Large intestine (tissue), 12 donors: Measurements from ENCODE around the gene CNPY2. TPM values are rescaled to one million over a fixed set of nuclear protein-coding genes. Genes with fewer than 3 reads are reported as not detected.

Experiments used
- DNase-seq, 2 donors: peaks; one replicate each; pipeline versions ENCODE4 v3.0.0 to v3.0.0-alpha.2; 2013
- H3K27ac ChIP-seq: one replicate; pipeline ENCODE4 v1.5.1; 2013; ENCODE audit warnings: low read length
- H3K27me3 ChIP-seq: 2 replicates; pipeline ENCODE4 v1.6.1; 2013; ENCODE audit warnings: low read length; ENCODE audit not compliant: control insufficient read depth, insufficient read depth
- H3K36me3 ChIP-seq: 2 replicates; pipeline ENCODE4 v1.6.1; 2013; ENCODE audit warnings: low read length; ENCODE audit not compliant: control insufficient read depth, insufficient read depth
- H3K4me1 ChIP-seq: one replicate; pipeline ENCODE4 v1.6.1; 2013; ENCODE audit warnings: low read length; ENCODE audit not compliant: control insufficient read depth, insufficient read depth
- H3K4me3 ChIP-seq: one replicate; pipeline ENCODE4 v1.5.1; 2013; ENCODE audit warnings: low read length
- H3K9me3 ChIP-seq: one replicate; pipeline ENCODE4 v1.6.1; 2013; ENCODE audit warnings: mild to moderate bottlenecking, low read depth, low read length, moderate library complexity; ENCODE audit not compliant: control insufficient read depth
- WGBS: methylation state at CpG from one replicate; pipeline ENCODE4 v1.1.5; 2013; ENCODE audit warnings: low lambda C conversion rate; ENCODE audit not compliant: insufficient coverage; 5-methylcytosine and 5-hydroxymethylcytosine counted together
- long read RNA-seq, 11 donors: transcript quantifications; one replicate each; lab custom pipeline, GENCODE V29; 2026
- polyA plus RNA-seq: library from polyadenylated mRNA; unstranded; fragments of 120-200 nt; gene quantifications from one replicate; pipeline ENCODE4 v1.2.1, GENCODE V29; 2013

CNPY2 gene
- polyA plus RNA-seq, result 179 TPM
- long read RNA-seq, donor 1, transcript CNPY2-201 (6 exons, 1,214 nt), result major isoform, 53 of 75 reads
- long read RNA-seq, donor 1, transcript CNPY2-206 (3 exons, 817 nt), result minor isoform, 10 of 75 reads
- long read RNA-seq, donor 1, partial matches to known transcripts, result 7 of 75 reads
- long read RNA-seq, donor 1, other reads (novel, unspliced or antisense), result 0 of 75 reads
- long read RNA-seq, donor 2, transcript CNPY2-201 (6 exons, 1,214 nt), result major isoform, 90 of 164 reads
- long read RNA-seq, donor 2, transcript CNPY2-204 (3 exons, 984 nt), result minor isoform, 10 of 164 reads
- long read RNA-seq, donor 2, transcript CNPY2-206 (3 exons, 817 nt), result minor isoform, 30 of 164 reads
- long read RNA-seq, donor 2, partial matches to known transcripts, result 30 of 164 reads
- long read RNA-seq, donor 2, other reads (novel, unspliced or antisense), result 0 of 164 reads
- long read RNA-seq, donor 3, result 0 reads
- long read RNA-seq, donor 4, transcript CNPY2-201 (6 exons, 1,214 nt), result major isoform, 10 of 14 reads
- long read RNA-seq, donor 4, partial matches to known transcripts, result 0 of 14 reads
- long read RNA-seq, donor 4, other reads (novel, unspliced or antisense), result 0 of 14 reads
- long read RNA-seq, donor 5, transcript CNPY2-206 (3 exons, 817 nt), result minor isoform, 12 of 68 reads
- long read RNA-seq, donor 5, transcript CNPY2-201 (6 exons, 1,214 nt), result major isoform, 43 of 68 reads
- long read RNA-seq, donor 5, partial matches to known transcripts, result 8 of 68 reads
- long read RNA-seq, donor 5, other reads (novel, unspliced or antisense), result 0 of 68 reads
- long read RNA-seq, donor 6, transcript CNPY2-201 (6 exons, 1,214 nt), result major isoform, 86 of 125 reads
- long read RNA-seq, donor 6, transcript CNPY2-204 (3 exons, 984 nt), result minor isoform, 10 of 125 reads
- long read RNA-seq, donor 6, transcript CNPY2-206 (3 exons, 817 nt), result minor isoform, 7 of 125 reads
- long read RNA-seq, donor 6, partial matches to known transcripts, result 21 of 125 reads
- long read RNA-seq, donor 6, other reads (novel, unspliced or antisense), result 0 of 125 reads
- long read RNA-seq, donor 7, transcript CNPY2-201 (6 exons, 1,214 nt), result major isoform, 27 of 40 reads
- long read RNA-seq, donor 7, transcript CNPY2-206 (3 exons, 817 nt), result minor isoform, 9 of 40 reads
- long read RNA-seq, donor 7, partial matches to known transcripts, result 0 of 40 reads
- long read RNA-seq, donor 7, other reads (novel, unspliced or antisense), result 0 of 40 reads
- long read RNA-seq, donor 8, transcript CNPY2-201 (6 exons, 1,214 nt), result major isoform, 118 of 189 reads
- long read RNA-seq, donor 8, transcript CNPY2-206 (3 exons, 817 nt), result minor isoform, 30 of 189 reads
- long read RNA-seq, donor 8, transcript CNPY2-202 (2 exons, 670 nt), result minor isoform, 5 of 189 reads
- long read RNA-seq, donor 8, transcript CNPY2-204 (3 exons, 984 nt), result minor isoform, 5 of 189 reads
- long read RNA-seq, donor 8, partial matches to known transcripts, result 31 of 189 reads
- long read RNA-seq, donor 8, other reads (novel, unspliced or antisense), result 0 of 189 reads
- long read RNA-seq, donor 9, transcript CNPY2-206 (3 exons, 817 nt), result minor isoform, 12 of 155 reads
- long read RNA-seq, donor 9, transcript CNPY2-201 (6 exons, 1,214 nt), result major isoform, 100 of 155 reads
- long read RNA-seq, donor 9, transcript CNPY2-204 (3 exons, 984 nt), result minor isoform, 6 of 155 reads
- long read RNA-seq, donor 9, partial matches to known transcripts, result 22 of 155 reads
- long read RNA-seq, donor 9, other reads (novel, unspliced or antisense), result 13 of 155 reads
- long read RNA-seq, donor 10, transcript CNPY2-201 (6 exons, 1,214 nt), result major isoform, 113 of 164 reads
- long read RNA-seq, donor 10, transcript CNPY2-206 (3 exons, 817 nt), result minor isoform, 19 of 164 reads
- long read RNA-seq, donor 10, transcript CNPY2-204 (3 exons, 984 nt), result minor isoform, 13 of 164 reads
- long read RNA-seq, donor 10, partial matches to known transcripts, result 15 of 164 reads
- long read RNA-seq, donor 10, other reads (novel, unspliced or antisense), result 0 of 164 reads
- long read RNA-seq, donor 11, transcript CNPY2-204 (3 exons, 984 nt), result minor isoform, 10 of 119 reads
- long read RNA-seq, donor 11, transcript CNPY2-206 (3 exons, 817 nt), result minor isoform, 17 of 119 reads
- long read RNA-seq, donor 11, transcript CNPY2-201 (6 exons, 1,214 nt), result major isoform, 80 of 119 reads
- long read RNA-seq, donor 11, partial matches to known transcripts, result 11 of 119 reads
- long read RNA-seq, donor 11, other reads (novel, unspliced or antisense), result 0 of 119 reads

DNA sequence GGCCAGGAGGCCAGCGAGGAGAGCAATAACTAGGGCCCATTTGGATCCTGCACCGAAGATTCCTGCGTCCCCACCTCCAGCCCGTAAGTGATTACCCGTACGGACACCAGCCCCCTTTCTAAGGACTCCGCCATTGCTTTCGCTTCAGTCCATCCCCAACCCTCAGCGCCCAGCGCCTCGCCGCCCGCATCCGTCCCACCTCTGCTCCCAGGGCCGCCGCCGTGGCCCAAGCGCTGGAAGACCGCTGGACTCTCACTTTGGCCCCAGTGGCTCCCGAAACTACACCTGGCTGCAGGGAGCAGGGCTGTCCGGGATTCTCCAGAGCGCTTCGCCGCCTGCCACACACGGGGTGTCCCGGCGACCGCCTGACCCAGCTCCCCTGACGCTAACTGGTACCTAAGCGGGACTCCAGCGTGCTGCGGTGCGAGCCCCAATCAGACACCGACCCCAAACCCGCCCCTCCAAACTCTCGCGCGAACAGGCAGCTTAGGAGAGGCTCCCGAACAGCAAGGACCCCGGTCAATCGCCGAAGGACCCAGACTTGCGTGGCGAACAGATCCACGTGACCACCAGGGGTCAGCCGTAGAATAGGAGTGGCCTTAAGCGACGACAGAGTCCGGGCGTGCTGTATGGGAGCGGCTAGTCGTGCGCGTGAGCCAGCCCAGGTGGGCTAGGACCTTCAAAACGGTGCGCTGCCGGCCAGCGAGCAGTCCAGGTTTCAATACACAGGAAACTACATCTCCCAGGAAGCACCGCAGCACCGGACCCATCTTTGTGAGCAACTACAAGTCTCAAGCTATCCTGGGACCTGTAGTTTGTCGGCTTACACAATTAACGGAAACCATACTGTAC, at the start of gene CNPY2:
Gene CNPY2, minus strand, starts transcription at position 367 of the 852 bp plus-strand sequence. CDS start 771 bp downstream, outside the sequence.
- H3K36me3 ChIP-seq, result peaks cover 36% of the 10 kb centered on the region
- no CpG with 5 or more reads among the region's 62 CpGs for WGBS
- H3K9me3 ChIP-seq, result no peaks in the 10 kb centered on the region

GRCh38 chr12:56362130-56363059, 46.6 kb upstream of the CNPY2 start, which contains the start of gene APOF:
TSS of gene APOF (minus strand) at chr12:56362857. CDS start at chr12:56362745, 112 bp downstream.
- Histone ChIP-seq H3K36me3 (no peaks in the 10 kb centered on the region), H3K27me3 (no peaks in the 10 kb centered on the region), H3K4me1 (peaks cover 8% of the 10 kb centered on the region), H3K4me3 (no peak within 1 kb of the TSS), H3K9me3 (no peaks in the 10 kb centered on the region), H3K27ac (no peak within 1 kb of the TSS)
- DNase-seq, result no peak
- WGBS, result 60% methylated on average over 1 of the region's 10 CpGs

More for the DNA sequence above, at the start of gene CNPY2:
- peak within 1 kb of the TSS; percentile 93 for H3K4me3 ChIP-seq
- DNase-seq, result peak; percentile 96 to 98
- peak within 1 kb of the TSS; percentile 96 for H3K27ac ChIP-seq
- H3K4me1 ChIP-seq, result peaks cover 5% of the 10 kb centered on the region
- H3K27me3 ChIP-seq, result no peaks in the 10 kb centered on the region

DNA sequence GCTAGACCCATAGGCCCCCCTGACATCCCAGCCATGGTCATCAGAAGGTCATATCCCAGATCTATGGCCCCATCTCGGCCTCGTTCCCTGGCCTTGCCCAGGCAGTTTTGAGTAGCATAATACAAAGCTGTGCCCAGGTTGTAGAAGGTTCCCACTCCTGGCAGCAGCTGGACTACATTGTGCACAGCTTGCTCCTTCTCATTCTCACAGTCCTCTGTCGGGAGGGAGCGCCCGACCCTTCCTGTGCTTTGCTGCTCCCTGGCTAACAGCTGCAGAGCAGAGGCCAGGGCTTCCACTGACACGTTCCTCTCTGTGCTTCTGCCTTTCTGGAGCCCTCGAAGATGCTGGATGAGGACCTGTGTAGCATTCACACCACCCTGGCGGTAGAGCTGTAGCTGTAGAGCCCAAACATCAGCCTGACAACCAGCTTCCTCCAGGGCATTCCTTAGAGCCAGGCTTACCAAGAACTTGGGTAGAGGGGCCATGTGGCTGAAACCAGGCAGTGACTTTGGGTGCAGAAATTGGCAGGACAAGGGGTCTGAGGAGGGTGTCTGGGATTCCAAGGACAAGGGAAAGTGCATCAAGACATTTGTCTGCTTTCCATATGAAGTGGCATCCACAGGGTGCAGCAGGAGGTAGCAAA, 45.8 kb upstream of the CNPY2 start:
- whole genome bisulfite sequencing, result no CpG with 5 or more reads among the region's 8 CpGs
- Histone ChIP-seq H3K4me3 (no peak overlapping the region), H3K27ac (no peak overlapping the region), H3K9me3 (no peaks in the 10 kb centered on the region), H3K27me3 (no peaks in the 10 kb centered on the region), H3K4me1 (peaks cover 8% of the 10 kb centered on the region), H3K36me3 (no peaks in the 10 kb centered on the region)
- DNase-seq, result no peak

DNA sequence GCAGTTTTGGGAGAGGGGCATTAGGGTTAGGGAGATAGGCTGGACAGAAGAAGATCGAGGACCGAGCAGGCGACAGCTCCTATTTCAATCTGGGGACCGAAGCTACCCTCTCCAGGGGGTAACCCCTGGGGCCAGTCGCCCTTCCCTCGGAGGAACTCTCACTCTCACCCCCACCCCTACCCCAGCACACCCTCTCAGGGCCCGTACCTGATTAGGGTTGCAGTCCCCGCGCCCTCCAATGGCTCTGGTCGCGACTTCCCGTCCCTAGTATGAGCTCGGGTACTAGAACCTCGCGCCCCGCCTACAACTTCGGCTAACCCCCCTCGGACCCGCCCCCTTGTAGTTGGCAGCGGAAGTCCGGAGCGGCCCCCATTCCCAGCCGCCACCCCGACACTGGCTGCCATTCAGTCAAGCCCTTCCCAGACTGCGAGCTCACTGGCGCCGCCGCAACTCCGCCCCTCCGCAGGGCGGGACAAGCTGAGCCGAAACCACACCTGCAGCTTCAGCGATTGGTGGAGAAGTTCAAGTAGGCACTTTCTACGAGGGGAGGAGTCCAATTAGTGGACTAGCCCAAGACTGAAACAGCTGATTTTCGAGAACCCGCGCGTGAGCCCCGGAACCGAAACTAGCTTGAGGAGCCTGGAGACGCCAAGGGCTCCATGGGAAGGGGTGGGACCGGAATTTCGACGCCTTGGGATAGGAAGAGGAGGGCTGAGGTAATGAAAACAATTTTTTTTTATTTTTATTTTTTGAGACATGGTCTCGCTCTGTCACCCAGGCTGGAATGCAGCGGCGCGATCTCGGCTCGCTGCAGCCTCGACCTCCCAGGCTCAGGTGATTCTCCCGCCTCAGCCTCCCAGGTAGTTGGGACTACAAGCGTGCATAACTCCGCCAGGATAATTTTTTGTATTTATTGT, 44.3 kb upstream of the CNPY2 start, which contains the start of gene STAT2:
Gene STAT2, minus strand, starts transcription at position 257 of the 917 bp plus-strand sequence. CDS start 3,536 bp downstream, outside the sequence.
- Histone ChIP-seq H3K27me3 (no peaks in the 10 kb centered on the region), H3K36me3 (peaks cover 14% of the 10 kb centered on the region), H3K4me3 (peak within 1 kb of the TSS; percentile 76), H3K9me3 (no peaks in the 10 kb centered on the region), H3K4me1 (peaks cover 8% of the 10 kb centered on the region), H3K27ac (peak within 1 kb of the TSS; percentile 97)
- DNase-seq, result peak; percentile 100
- no CpG with 5 or more reads among the region's 54 CpGs for WGBS

- WGBS, result no CpG with 5 or more reads among the region's 1 CpG
- H3K9me3 ChIP-seq, result no peaks in the 10 kb centered on the region
- peak overlapping the region; percentile 79 for H3K27ac ChIP-seq
- peak overlapping the region; percentile 76 for H3K4me3 ChIP-seq
- H3K36me3 ChIP-seq, result peaks cover 25% of the 10 kb centered on the region
- peaks cover 8% of the 10 kb centered on the region for H3K4me1 ChIP-seq
- H3K27me3 ChIP-seq, result no peaks in the 10 kb centered on the region
- DNase-seq, result no peak
Measured at GRCh38 chr12:56358836-56359532, 43.2 kb upstream of the CNPY2 start.

DNA sequence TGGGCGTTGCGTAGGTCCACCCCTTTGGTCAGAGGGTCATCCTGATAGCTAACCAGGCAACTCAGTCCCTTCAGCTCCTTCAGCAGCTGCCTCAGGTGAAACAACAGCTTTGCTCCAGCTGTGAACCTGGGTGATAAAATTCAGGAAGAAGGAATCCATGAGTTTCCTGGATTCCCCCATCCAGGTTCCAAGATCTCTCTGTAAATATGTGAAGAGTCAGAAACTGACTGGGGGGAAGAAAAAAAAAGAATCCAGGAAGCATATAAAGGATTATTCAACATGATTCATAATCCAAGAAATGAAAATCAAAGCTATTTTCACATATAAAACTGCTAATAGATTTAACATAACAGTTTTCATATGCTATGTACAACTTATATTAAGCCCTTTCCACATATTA, 35.5 kb upstream of the CNPY2 start:
- H3K27me3 ChIP-seq, result no peaks in the 10 kb centered on the region
- no peak overlapping the region for H3K4me3 ChIP-seq
- H3K4me1 ChIP-seq, result no peaks in the 10 kb centered on the region
- DNase-seq, result no peak
- H3K27ac ChIP-seq, result no peak overlapping the region
- peaks cover 84% of the 10 kb centered on the region for H3K36me3 ChIP-seq
- WGBS, result no CpG with 5 or more reads among the region's 2 CpGs
- H3K9me3 ChIP-seq, result no peaks in the 10 kb centered on the region
